Ishikawa (cell line): Measurements from ENCODE around the gene ACACB.

Experiments used
- CEBPB ChIP-seq: IDR thresholded peaks from 2 replicates; pipeline ENCODE4 v1.6.1; 2012
- EP300 ChIP-seq: IDR thresholded peaks from 2 replicates; pipeline ENCODE4 v1.6.1; 2012; ENCODE audit warnings: borderline replicate concordance
- TAF1 ChIP-seq: IDR thresholded peaks from 2 replicates; pipeline ENCODE4 v1.6.1; 2012; ENCODE audit warnings: low read depth, mild to moderate bottlenecking
- YY1 ChIP-seq: IDR thresholded peaks from 2 replicates; pipeline ENCODE4 v1.6.1; 2012; ENCODE audit warnings: low read depth
- TF ChIP-seq, protein P1 (sequence below): IDR thresholded peaks from 2 replicates; pipeline ENCODE4 v1.6.1; 2012; ENCODE audit warnings: low read depth, mild to moderate bottlenecking
- TF ChIP-seq, protein P2 (sequence below): IDR thresholded peaks from 2 replicates; pipeline ENCODE4 v1.6.1; 2012

DNA sequence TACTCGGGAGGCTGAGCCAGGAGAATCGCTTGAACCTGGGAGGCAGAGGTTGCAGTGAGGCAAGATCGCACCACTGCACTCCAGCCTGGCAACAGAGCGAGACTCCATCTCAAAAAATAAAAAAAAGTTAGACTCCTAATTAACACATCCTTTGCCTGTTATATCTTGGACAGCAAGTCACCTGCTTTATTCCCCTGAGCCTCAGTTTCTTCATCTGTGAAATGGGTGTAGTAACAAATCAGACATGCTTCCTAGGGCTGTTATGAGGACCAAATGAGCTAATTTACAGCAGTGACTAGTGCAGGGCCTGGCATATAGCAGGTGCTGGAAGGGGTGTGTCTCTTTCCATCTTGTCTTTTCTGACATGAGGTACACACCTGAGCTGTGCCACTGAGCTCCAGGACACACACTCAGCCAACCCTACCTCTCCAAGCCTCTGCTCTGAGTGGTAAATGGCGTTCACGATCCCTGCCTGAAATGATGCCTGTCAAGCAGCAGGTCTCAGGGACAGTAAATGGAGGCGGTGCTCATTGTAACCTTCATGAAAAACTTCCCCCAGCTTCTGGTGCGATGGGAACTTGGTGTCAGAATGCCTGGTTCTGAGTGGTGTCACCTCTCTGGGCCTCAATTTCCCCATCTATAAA, 161.0 kb downstream of the ACACB start:
- TF ChIP-seq, protein P1, sequence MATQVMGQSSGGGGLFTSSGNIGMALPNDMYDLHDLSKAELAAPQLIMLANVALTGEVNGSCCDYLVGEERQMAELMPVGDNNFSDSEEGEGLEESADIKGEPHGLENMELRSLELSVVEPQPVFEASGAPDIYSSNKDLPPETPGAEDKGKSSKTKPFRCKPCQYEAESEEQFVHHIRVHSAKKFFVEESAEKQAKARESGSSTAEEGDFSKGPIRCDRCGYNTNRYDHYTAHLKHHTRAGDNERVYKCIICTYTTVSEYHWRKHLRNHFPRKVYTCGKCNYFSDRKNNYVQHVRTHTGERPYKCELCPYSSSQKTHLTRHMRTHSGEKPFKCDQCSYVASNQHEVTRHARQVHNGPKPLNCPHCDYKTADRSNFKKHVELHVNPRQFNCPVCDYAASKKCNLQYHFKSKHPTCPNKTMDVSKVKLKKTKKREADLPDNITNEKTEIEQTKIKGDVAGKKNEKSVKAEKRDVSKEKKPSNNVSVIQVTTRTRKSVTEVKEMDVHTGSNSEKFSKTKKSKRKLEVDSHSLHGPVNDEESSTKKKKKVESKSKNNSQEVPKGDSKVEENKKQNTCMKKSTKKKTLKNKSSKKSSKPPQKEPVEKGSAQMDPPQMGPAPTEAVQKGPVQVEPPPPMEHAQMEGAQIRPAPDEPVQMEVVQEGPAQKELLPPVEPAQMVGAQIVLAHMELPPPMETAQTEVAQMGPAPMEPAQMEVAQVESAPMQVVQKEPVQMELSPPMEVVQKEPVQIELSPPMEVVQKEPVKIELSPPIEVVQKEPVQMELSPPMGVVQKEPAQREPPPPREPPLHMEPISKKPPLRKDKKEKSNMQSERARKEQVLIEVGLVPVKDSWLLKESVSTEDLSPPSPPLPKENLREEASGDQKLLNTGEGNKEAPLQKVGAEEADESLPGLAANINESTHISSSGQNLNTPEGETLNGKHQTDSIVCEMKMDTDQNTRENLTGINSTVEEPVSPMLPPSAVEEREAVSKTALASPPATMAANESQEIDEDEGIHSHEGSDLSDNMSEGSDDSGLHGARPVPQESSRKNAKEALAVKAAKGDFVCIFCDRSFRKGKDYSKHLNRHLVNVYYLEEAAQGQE: no peak
- no peak for TF ChIP-seq YY1
- TF ChIP-seq CEBPB: no peak
- no peak for TF ChIP-seq TAF1
- TF ChIP-seq EP300: no peak
- TF ChIP-seq, protein P2, sequence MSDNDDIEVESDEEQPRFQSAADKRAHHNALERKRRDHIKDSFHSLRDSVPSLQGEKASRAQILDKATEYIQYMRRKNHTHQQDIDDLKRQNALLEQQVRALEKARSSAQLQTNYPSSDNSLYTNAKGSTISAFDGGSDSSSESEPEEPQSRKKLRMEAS: no peak
